LNCaP clone FGC (cell line): Measurements from ENCODE around the gene ALDH1L2.

Experiments used
- DNase-seq: peaks from one replicate; pipeline ENCODE4 v3.0.0-alpha.2; 2011; ENCODE audit warnings: low read depth
- H3K4me3 ChIP-seq: 2 replicates; pipeline ENCODE4 v1.5.1; 2011; ENCODE audit warnings: mild to moderate bottlenecking, low read depth, low read length, control low read depth
- CTCF ChIP-seq: IDR thresholded peaks from 2 replicates; pipeline ENCODE4 v1.5.1; 2012; ENCODE audit warnings: mild to moderate bottlenecking; ENCODE audit not compliant: control insufficient read depth, insufficient read depth; ENCODE audit errors: extremely low read depth

The ALDH1L2 gene

GRCh38 chr12:105040476-105040875, 43.8 kb downstream of the ALDH1L2 start:
- no peak for DNase-seq
- H3K4me3 ChIP-seq = no peak overlapping the region
- no peak for TF ChIP-seq CTCF

GRCh38 chr12:105036937-105037649, 47.2 kb downstream of the ALDH1L2 start:
- TF ChIP-seq CTCF = no peak
- no peak for DNase-seq
- no peak overlapping the region for H3K4me3 ChIP-seq

GRCh38 chr12:105033851-105034250, 50.4 kb downstream of the ALDH1L2 start:
- DNase-seq = no peak
- H3K4me3 ChIP-seq = no peak overlapping the region
- TF ChIP-seq CTCF = no peak

- no peak for TF ChIP-seq CTCF
- no peak for DNase-seq
- H3K4me3 ChIP-seq = no peak overlapping the region
Measured at GRCh38 chr12:105032703-105033357, 51.4 kb downstream of the ALDH1L2 start.

- DNase-seq = no peak
- H3K4me3 ChIP-seq = no peak overlapping the region
- TF ChIP-seq CTCF = no peak
Measured at GRCh38 chr12:105030820-105031807, 53.1 kb downstream of the ALDH1L2 start.

- DNase-seq = no peak
Measured at GRCh38 chr12:105026411-105026810, 57.8 kb downstream of the ALDH1L2 start.

More at GRCh38 chr12:105026411-105026810, 57.8 kb downstream of the ALDH1L2 start:
- no peak overlapping the region for H3K4me3 ChIP-seq
- no peak for TF ChIP-seq CTCF
